ENCODE data around the gene LCLAT1.

LCLAT1 gene

GRCh38 chr2:30422444-30423040, 24.5 kb upstream of the LCLAT1 start:
- DNase-seq, result peak; percentile 92

- DNase-seq, result no peak
Observed at GRCh38 chr2:30424231-30424630, 22.8 kb upstream of the LCLAT1 start.

- peak; percentile 79 for DNase-seq
Observed at GRCh38 chr2:30425326-30425725, 21.7 kb upstream of the LCLAT1 start.

- no peak for DNase-seq
Observed at GRCh38 chr2:30427606-30428347, 19.3 kb upstream of the LCLAT1 start.

GRCh38 chr2:30428348-30428662, 18.7 kb upstream of the LCLAT1 start:
- no peak for DNase-seq

GRCh38 chr2:30428827-30429461, 18.1 kb upstream of the LCLAT1 start:
- no peak for DNase-seq

GRCh38 chr2:30433541-30434299, 13.3 kb upstream of the LCLAT1 start:
- peak; percentile 75 for DNase-seq

- no peak for DNase-seq
Observed at GRCh38 chr2:30434708-30435107, 12.3 kb upstream of the LCLAT1 start.

GRCh38 chr2:30436859-30437435, 10.1 kb upstream of the LCLAT1 start:
- no peak for DNase-seq

- no peak for DNase-seq
Observed at GRCh38 chr2:30437809-30438548, 9.1 kb upstream of the LCLAT1 start.

- DNase-seq, result no peak
Observed at GRCh38 chr2:30439296-30439695, 7.8 kb upstream of the LCLAT1 start.

- no peak for DNase-seq
Observed at GRCh38 chr2:30439879-30440278, 7.2 kb upstream of the LCLAT1 start.

- DNase-seq, result no peak
Observed at GRCh38 chr2:30441023-30441422, 6.0 kb upstream of the LCLAT1 start.

GRCh38 chr2:30443081-30443480, 4.0 kb upstream of the LCLAT1 start:
- DNase-seq, result no peak

- no peak for DNase-seq
Observed at GRCh38 chr2:30444273-30444672, 2.8 kb upstream of the LCLAT1 start.

GRCh38 chr2:30445266-30445821, 1.7 kb upstream of the LCLAT1 start:
- no peak for DNase-seq

GRCh38 chr2:30446602-30447148, 371 bp upstream of the LCLAT1 start:
- no peak for DNase-seq

- no peak for DNase-seq
Observed at GRCh38 chr2:30448308-30448707, 1.3 kb downstream of the LCLAT1 start.

- DNase-seq, result no peak
Observed at GRCh38 chr2:30448866-30449265, 1.8 kb downstream of the LCLAT1 start.

GRCh38 chr2:30450025-30450424, 3.0 kb downstream of the LCLAT1 start:
- no peak for DNase-seq

- DNase-seq, result no peak
Observed at GRCh38 chr2:30453498-30453897, 6.5 kb downstream of the LCLAT1 start.

GRCh38 chr2:30454571-30454970, 7.5 kb downstream of the LCLAT1 start:
- DNase-seq, result peak; percentile 28

Measured in fibroblast of skin of back (primary cell).